ENCODE measurements around the gene CENPE. TPM values are rescaled to one million over a fixed set of nuclear protein-coding genes. Genes with fewer than 3 reads are reported as not detected.
"Not testable (repeated sequence)": the region's sequence is repeated elsewhere in the genome, so short reads cannot be mapped to it uniquely, and the experiment has no call there.

Gene CENPE
- total RNA-seq, 4 donors from 2014 or later, result 2.3 to 10.7 (median 7.1) TPM

DNA sequence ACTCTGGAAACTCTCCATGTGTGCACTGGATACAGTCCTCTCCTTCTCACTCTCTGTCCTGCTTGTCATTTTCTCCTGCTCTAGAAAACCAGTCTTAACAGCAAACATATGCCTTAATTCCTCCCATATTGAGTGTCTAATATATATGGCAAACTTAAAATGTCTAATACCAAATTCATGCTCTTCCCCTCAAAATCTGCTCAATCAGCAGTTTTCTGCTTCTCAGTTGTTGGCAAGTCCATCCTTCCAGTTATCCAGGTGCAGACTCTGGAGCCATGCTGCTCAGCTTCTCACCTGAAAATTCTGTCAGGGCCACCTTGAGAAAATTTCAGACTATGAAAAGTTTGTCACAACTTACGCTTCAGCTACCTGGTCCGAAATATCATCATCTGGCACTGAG is 3.1 kb upstream of the CENPE start:
- Histone ChIP-seq H3K27ac (no peak overlapping the region), H3K27me3 (no peaks in the 10 kb centered on the region), H3K4me1 (peaks cover 0 to 4% (median 0%) of the 10 kb centered on the region in 4 donors), H3K4me3 (no peak overlapping the region), H3K36me3 (no peaks in the 10 kb centered on the region), H3K9me3 (no peaks in the 10 kb centered on the region)
- no peak for TF ChIP-seq POLR2A (IDR thresholded peaks at IDR 0.05)
- TF ChIP-seq, protein P1, sequence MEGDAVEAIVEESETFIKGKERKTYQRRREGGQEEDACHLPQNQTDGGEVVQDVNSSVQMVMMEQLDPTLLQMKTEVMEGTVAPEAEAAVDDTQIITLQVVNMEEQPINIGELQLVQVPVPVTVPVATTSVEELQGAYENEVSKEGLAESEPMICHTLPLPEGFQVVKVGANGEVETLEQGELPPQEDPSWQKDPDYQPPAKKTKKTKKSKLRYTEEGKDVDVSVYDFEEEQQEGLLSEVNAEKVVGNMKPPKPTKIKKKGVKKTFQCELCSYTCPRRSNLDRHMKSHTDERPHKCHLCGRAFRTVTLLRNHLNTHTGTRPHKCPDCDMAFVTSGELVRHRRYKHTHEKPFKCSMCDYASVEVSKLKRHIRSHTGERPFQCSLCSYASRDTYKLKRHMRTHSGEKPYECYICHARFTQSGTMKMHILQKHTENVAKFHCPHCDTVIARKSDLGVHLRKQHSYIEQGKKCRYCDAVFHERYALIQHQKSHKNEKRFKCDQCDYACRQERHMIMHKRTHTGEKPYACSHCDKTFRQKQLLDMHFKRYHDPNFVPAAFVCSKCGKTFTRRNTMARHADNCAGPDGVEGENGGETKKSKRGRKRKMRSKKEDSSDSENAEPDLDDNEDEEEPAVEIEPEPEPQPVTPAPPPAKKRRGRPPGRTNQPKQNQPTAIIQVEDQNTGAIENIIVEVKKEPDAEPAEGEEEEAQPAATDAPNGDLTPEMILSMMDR (IDR thresholded peaks at IDR 0.05), result no peak
- DNase-seq, result no peak

DNA sequence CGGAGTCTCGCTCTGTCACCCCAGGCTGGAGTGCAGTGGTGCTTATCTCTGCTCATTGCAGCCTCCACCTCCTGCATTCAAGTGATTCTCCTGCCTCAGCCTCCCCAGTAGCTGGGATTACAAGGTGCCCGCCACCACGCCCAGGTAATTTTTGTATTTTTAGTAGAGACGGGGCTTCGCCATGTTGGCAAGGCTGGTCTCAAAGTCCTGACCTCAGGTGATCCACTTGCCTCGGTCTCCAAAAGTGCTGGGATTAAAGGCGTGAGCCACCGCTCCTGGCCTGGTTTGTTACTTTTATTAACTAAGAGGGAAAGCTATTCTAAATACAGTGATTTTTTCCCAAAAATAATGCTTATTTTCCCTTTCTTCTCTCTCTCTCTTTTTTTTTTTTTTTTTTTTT is 866 bp upstream of the CENPE start:
- H3K27me3 ChIP-seq, result no peaks in the 10 kb centered on the region
- DNase-seq, result no peak
- peak overlapping the region; percentile 68 to 88 (median 79) for H3K4me3 ChIP-seq
- peaks cover 0 to 4% (median 0%) of the 10 kb centered on the region in 4 donors for H3K4me1 ChIP-seq
- TF ChIP-seq, protein P1 (IDR thresholded peaks at IDR 0.05), result no peak
- TF ChIP-seq POLR2A (IDR thresholded peaks at IDR 0.05), result no peak
- no peak overlapping the region for H3K27ac ChIP-seq
- no peaks in the 10 kb centered on the region for H3K36me3 ChIP-seq
- H3K9me3 ChIP-seq, result no peaks in the 10 kb centered on the region

DNA sequence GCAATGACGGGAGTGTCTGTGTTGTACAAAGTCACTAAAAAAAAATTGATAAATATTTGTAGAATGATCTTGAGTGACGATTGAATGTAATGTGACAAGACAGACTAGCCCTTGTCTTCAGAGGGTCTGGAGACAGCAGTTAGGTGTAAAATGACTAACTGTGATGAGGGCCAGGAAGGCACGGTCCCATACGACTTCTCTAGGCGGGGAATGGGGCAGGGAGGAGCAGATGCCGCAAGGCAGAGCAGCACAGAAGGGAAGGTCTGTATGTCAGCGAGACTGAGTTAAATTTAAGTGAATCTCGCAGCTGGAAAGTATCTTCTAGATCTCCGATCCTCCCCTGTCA is 405 bp downstream of the CENPE start:
- Histone ChIP-seq H3K36me3 (no peaks in the 10 kb centered on the region), H3K27me3 (no peaks in the 10 kb centered on the region), H3K4me1 (peaks cover 0 to 4% (median 0%) of the 10 kb centered on the region in 4 donors), H3K9me3 (no peaks in the 10 kb centered on the region), H3K4me3 (peak overlapping the region; percentile 68 to 88 (median 79)), H3K27ac (peak overlapping the region in 3 of 4 donors; percentile 7 to 61 (median 59))
- DNase-seq, result no peak
- no peak for TF ChIP-seq POLR2A (IDR thresholded peaks at IDR 0.05)
- TF ChIP-seq, protein P1 (IDR thresholded peaks at IDR 0.05), result no peak

DNA sequence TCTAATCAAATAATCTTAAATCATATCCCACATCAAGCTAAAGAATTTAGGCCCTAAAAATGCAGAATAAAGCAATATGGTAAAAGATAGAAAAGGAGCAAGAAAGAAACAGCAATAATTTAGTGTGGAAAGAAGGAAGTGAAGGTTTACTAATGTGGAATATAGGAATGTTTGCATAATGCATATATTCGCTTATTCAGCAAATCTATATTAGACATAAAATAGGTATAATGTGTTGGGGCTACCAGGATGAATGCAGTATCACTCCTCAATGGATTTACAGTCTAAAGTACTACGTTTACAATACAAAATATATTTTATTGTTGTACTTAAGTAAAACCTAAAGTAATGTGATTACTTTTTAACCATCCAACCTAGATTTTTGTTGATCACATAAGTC is 4.7 kb downstream of the CENPE start:
- TF ChIP-seq POLR2A (IDR thresholded peaks at IDR 0.05), result no peak
- TF ChIP-seq, protein P1 (IDR thresholded peaks at IDR 0.05), result no peak
- no peak for DNase-seq
- Histone ChIP-seq H3K4me3 (no peak overlapping the region), H3K27me3 (no peaks in the 10 kb centered on the region), H3K4me1 (peaks cover 0 to 4% (median 0%) of the 10 kb centered on the region in 4 donors), H3K36me3 (no peaks in the 10 kb centered on the region), H3K27ac (no peak overlapping the region), H3K9me3 (no peaks in the 10 kb centered on the region)

DNA sequence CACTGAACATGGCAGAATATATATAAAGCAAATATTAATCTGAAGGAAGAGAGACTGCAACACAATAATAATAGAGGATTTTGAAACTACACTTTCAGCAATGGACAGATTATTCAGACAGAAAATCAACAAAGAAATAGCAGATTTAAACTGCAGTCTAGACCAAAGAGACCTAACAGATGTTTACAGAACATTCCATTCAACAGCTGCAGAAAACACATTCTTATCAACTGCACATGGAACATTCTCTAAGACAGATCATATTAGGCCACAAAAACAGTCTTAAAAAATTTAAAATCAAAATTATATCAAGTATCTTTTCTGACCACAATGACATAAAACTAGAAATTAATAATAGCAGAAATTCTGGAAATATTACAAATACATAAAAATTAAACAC is 27.1 kb downstream of the CENPE start:
- DNase-seq, result no peak
- H3K27ac ChIP-seq, result no peak overlapping the region
- H3K4me3 ChIP-seq, result no peak overlapping the region
- no peaks in the 10 kb centered on the region for H3K36me3 ChIP-seq
- no peaks in the 10 kb centered on the region for H3K4me1 ChIP-seq
- no peaks in the 10 kb centered on the region for H3K9me3 ChIP-seq
- TF ChIP-seq, protein P1 (IDR thresholded peaks at IDR 0.05), result no peak
- TF ChIP-seq POLR2A (IDR thresholded peaks at IDR 0.05), result no peak
- no peaks in the 10 kb centered on the region for H3K27me3 ChIP-seq

DNA sequence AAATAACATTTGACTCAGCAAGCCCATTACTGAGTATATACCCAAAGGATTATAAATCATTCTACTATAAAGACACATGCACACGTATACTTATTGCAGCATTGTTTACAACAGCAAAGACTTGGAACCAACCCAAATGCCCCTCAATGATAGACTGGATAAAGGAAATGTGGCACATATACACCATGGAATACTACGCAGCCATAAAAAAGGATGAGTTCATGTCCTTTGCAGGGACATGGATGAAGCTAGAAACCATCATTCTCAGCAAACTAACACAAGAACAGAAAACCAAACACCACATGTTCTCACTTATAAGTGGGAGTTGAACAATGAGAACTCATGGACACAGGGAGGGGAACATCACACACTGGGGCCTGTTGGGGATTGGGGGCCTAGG is 28.4 kb downstream of the CENPE start:
- H3K9me3 ChIP-seq, H3K27me3 ChIP-seq, H3K4me3 ChIP-seq, H3K36me3 ChIP-seq, H3K27ac ChIP-seq, H3K4me1 ChIP-seq, DNase-seq: not testable (repeated sequence)

Measured in Peyer's patch (tissue), 4 donors.